K562 (cell line): ENCODE results near the gene XRN1. TPM values are rescaled to one million over a fixed set of nuclear protein-coding genes. Genes with fewer than 3 reads are reported as not detected.

ENCODE experiments used
- ATAC-seq: fragments of 200-7000 bp; cut with Tn5 transposase; 3 replicates; pipeline ENCODE4 v1.9.1; 2020; ENCODE audit warnings: moderate library complexity
- BruUV-seq: library from RNA; stranded (reverse); fragments of 400-500 nt; replicated peaks from 2 replicates; lab custom pipeline; 2021; lab: Mats Ljungman, UMichigan
- CTCF ChIA-PET: fragments of 300-600 bp; formaldehyde crosslinking; extraction: SDS; loops from one replicate; lab custom pipeline; 2021; ENCODE audit warnings: low intra/inter-chr PET ratio; lab: Yijun Ruan, JAX
- POLR2A ChIA-PET: fragments of 300-600, 350-650 bp; sonication (Branson Sonifier 250); formaldehyde crosslinking; extraction: SDS; loops from one replicate; lab custom pipeline; 2021; ENCODE audit warnings: antibody characterized with exemption, inconsistent platforms; lab: Yijun Ruan, JAX
- DNase-seq, 4 experiments: peaks; one replicate each; pipeline versions ENCODE4 v3.0.0 to v3.0.0-alpha.2; 2011 to 2018; ENCODE audit warnings: low spot score in 3 of 4, mixed read lengths in 3 of 4; ENCODE audit errors: extremely low read depth in 1 of 4
- FAIRE-seq: peaks from 2 replicates; lab custom pipeline; 2011; peaks lifted over from hg19 to GRCh38; lab: Jason Lieb, UNC
- H2AFZ ChIP-seq: 2 replicates; pipeline ENCODE4 v1.6.0; 2011; ENCODE audit warnings: low read depth, low read length, control low read depth, inconsistent platforms
- H3K27ac ChIP-seq: fragments of 200-600 bp; 3 replicates; pipeline ENCODE4 v1.8.0; 2011; ENCODE audit warnings: low read depth, mild to moderate bottlenecking, control low read depth, inconsistent platforms, low read length, moderate library complexity, mixed read lengths; ENCODE audit errors: extremely low read depth
- H3K27me3 ChIP-seq, 2 experiments: fragments of 300-600 bp in 1 of 2; 2 replicates in 1 of 2; 3 replicates in 1 of 2; pipeline versions ENCODE4 v1.6.0 to v1.8.0; 2011; ENCODE audit warnings: inconsistent platforms in 2 of 2, low read length in 2 of 2, mild to moderate bottlenecking in 1 of 2, mixed read lengths in 1 of 2, moderate library complexity in 1 of 2; ENCODE audit not compliant: control insufficient read depth in 2 of 2, insufficient read depth in 2 of 2
- H3K36me3 ChIP-seq: fragments of 300-600 bp; 3 replicates; pipeline ENCODE4 v1.8.0; 2011; ENCODE audit warnings: mild to moderate bottlenecking, low read length, inconsistent platforms; ENCODE audit not compliant: control insufficient read depth, insufficient read depth
- H3K4me1 ChIP-seq, 2 experiments: fragments of 200-600 bp in 1 of 2; replicated peaks in 1 of 2; 2 replicates in 1 of 2; 3 replicates in 1 of 2; pipeline versions ENCODE4 v1.5.1 to v1.8.0; 2011; ENCODE audit warnings: inconsistent platforms in 2 of 2, low read length in 2 of 2, mild to moderate bottlenecking in 1 of 2, mixed read lengths in 1 of 2, moderate library complexity in 1 of 2; ENCODE audit not compliant: control insufficient read depth in 2 of 2, insufficient read depth in 2 of 2
- H3K4me2 ChIP-seq: 2 replicates; pipeline ENCODE4 v1.6.1; 2011; ENCODE audit warnings: low read length, control low read depth, inconsistent platforms, mixed read lengths; ENCODE audit not compliant: insufficient read depth
- H3K4me3 ChIP-seq: fragments of 200-600 bp; sonication (generic), shearing (Covaris generic); 2 replicates; pipeline ENCODE4 v1.5.1; 2016; ENCODE audit warnings: control low read depth, inconsistent platforms
- H3K79me2 ChIP-seq: fragments of 200-600 bp; 3 replicates; pipeline ENCODE4 v1.8.0; 2011; ENCODE audit warnings: low read length, inconsistent platforms; ENCODE audit not compliant: control insufficient read depth, insufficient read depth
- H3K9ac ChIP-seq, 2 experiments: 2 replicates each; pipeline versions ENCODE4 v1.6.0 to v1.6.1; 2011; ENCODE audit warnings: low read depth in 2 of 2, low read length in 2 of 2, control low read depth in 1 of 2, inconsistent platforms in 1 of 2, mild to moderate bottlenecking in 1 of 2, mixed read lengths in 1 of 2; ENCODE audit not compliant: insufficient read depth in 1 of 2
- H3K9me1 ChIP-seq: one replicate; pipeline ENCODE4 v1.6.0; 2011; ENCODE audit warnings: inconsistent platforms, mild to moderate bottlenecking, low read length, moderate library complexity; ENCODE audit not compliant: control insufficient read depth, insufficient read depth
- H3K9me3 ChIP-seq: replicated peaks from 2 replicates; pipeline ENCODE4 v1.5.1; 2011; ENCODE audit warnings: low read depth, low read length, inconsistent platforms; ENCODE audit not compliant: control insufficient read depth, insufficient read depth
- H4K20me1 ChIP-seq: replicated peaks from 2 replicates; pipeline ENCODE4 v1.6.1; 2011; ENCODE audit warnings: low read length, inconsistent platforms, mixed read lengths; ENCODE audit not compliant: control insufficient read depth, insufficient read depth
- BRD9 ChIP-seq: fragments of 450-650 bp; IDR thresholded peaks from 2 replicates; pipeline ENCODE4 v1.6.1; 2018; ENCODE audit warnings: low read depth; ENCODE audit not compliant: partially characterized antibody
- DEAF1 ChIP-seq: fragments of 450-650 bp; formaldehyde crosslinking; IDR thresholded peaks from 2 replicates; pipeline ENCODE4 v1.4.0; 2020; ENCODE audit warnings: mild to moderate bottlenecking, moderate library complexity
- E4F1 ChIP-seq: fragments of 250-450 bp; sonication (Bioruptor Pico); IDR thresholded peaks from 2 replicates; pipeline ENCODE4 v1.5.0; 2021; ENCODE audit warnings: mild to moderate bottlenecking, borderline replicate concordance
- KAT8 ChIP-seq: fragments of 450-650 bp; IDR thresholded peaks from 2 replicates; pipeline ENCODE4 v1.6.1; 2016; ENCODE audit warnings: low read depth, mild to moderate bottlenecking
- SRSF3 ChIP-seq: fragments of 200-400 bp; formaldehyde crosslinking; IDR thresholded peaks from 2 replicates; pipeline ENCODE4 v1.6.1; 2016; ENCODE audit warnings: mild to moderate bottlenecking, low read length, moderate library complexity; ENCODE audit not compliant: insufficient read depth
- STAT6 ChIP-seq: sonication (generic); formaldehyde crosslinking; IDR thresholded peaks from 2 replicates; pipeline ENCODE4 v1.8.1; 2023; ENCODE audit warnings: mild to moderate bottlenecking, missing genetic modification reagents
- ZBTB11 ChIP-seq, 3 experiments: fragments of 200-800 bp in 1 of 3; fragments of 250-450 bp in 1 of 3; fragments of 450-650 bp in 1 of 3; sonication (Bioruptor Pico) in 1 of 3; sonication (Bioruptor generic) in 1 of 3; formaldehyde crosslinking in 1 of 3; IDR thresholded peaks; 2 replicates each; pipeline versions ENCODE4 v1.6.1 to v1.8.0; 2016 to 2022; ENCODE audit warnings: mild to moderate bottlenecking in 2 of 3, missing genetic modification characterization in 2 of 3, missing compliant biosample characterization in 1 of 3, moderate library complexity in 1 of 3
- WGBS: fragments of 100-300 bp; shearing (Covaris generic); methylation state at CpG from one replicate; pipeline ENCODE4 v1.1.6; 2016; ENCODE audit warnings: low coverage, mixed read lengths; ENCODE audit not compliant: insufficient coverage; ENCODE audit errors: missing lambda C conversion rate; 5-methylcytosine and 5-hydroxymethylcytosine counted together
- in situ Hi-C: fragments of 300-500 bp; cut with MboI; formaldehyde crosslinking; loops from 4 replicates; pipeline ENCODE4 v1.15.0; 2018; ENCODE audit warnings: inconsistent platforms, mixed read lengths
- intact Hi-C: fragments of 100-400 bp; cut with micrococcal nuclease; formaldehyde crosslinking; loops from 2 replicates; pipeline ENCODE4 v1.14.2; 2022
- polyA plus RNA-seq, 8 experiments: library from polyadenylated mRNA; depleted of rRNA in 4 of 8; stranded (reverse) in 5 of 8; unstranded in 3 of 8; fragments of >200 nt; fragmentation: Nextera tagmentation in 2 of 8; fragmentation: Illumina TruSeq in 1 of 8; extraction: Ambion mirVana in 2 of 8; extraction: Trizol in 1 of 8; gene quantifications; 2 replicates each; pipeline versions ENCODE4 v1.2.1 to v1.2.3, GENCODE V29; 2011 to 2014; ENCODE audit warnings: inconsistent platforms in 1 of 8, missing spikeins in 1 of 8
- total RNA-seq, 7 experiments: library from RNA; depleted of rRNA in 6 of 7; stranded (reverse); fragments of >200 nt in 6 of 7; fragmentation: Illumina TruSeq in 2 of 7; extraction: Trizol in 2 of 7; gene quantifications; 2 replicates each; pipeline versions ENCODE4 v1.2.1 to v1.2.3, GENCODE V29; 2011 to 2021; ENCODE audit warnings: low replicate concordance in 1 of 7

The XRN1 gene
- total and polyA plus RNA-seq, 9 of the 15 experiments (the other 6 are each of a cell fraction or from before 2014, with no cell fraction given) = 3.1 to 28.4 (median 17.2) TPM

- TF ChIP-seq DEAF1 = no peak
Measured at GRCh38 chr3:142459929-142460328, 12.1 kb upstream of the XRN1 start (continued).

- H3K4me3 ChIP-seq = no peak overlapping the region
- DNase-seq (no peak), ATAC-seq (no peak), FAIRE-seq (no peak)
- H4K20me1 ChIP-seq = no peaks in the 10 kb centered on the region
- ChIA-PET POLR2A (no interaction called here), CTCF (no interaction called here)
- no peak overlapping the region for H3K9ac ChIP-seq
- no peaks in the 10 kb centered on the region for H3K79me2 ChIP-seq
- H3K9me3 ChIP-seq = no peaks in the 10 kb centered on the region
- no peaks in the 10 kb centered on the region for H3K9me1 ChIP-seq
- no peaks in the 10 kb centered on the region for H3K27me3 ChIP-seq
- no TSS peak for BruUV-seq
- WGBS = 95% methylated on average over 3 of the region's 3 CpGs
- H3K4me1 ChIP-seq = no peaks in the 10 kb centered on the region
- H3K27ac ChIP-seq = no peak overlapping the region
- H3K36me3 ChIP-seq = peaks cover 58% of the 10 kb centered on the region; the same call in 2 of the 3 replicates
- H2AFZ ChIP-seq = no peak overlapping the region
- intact Hi-C loops = no loop called here
- in situ Hi-C loops = no loop called here
- H3K4me2 ChIP-seq = no peak overlapping the region
- TF ChIP-seq ZBTB11 (CRISPR knock-in tag; IDR thresholded peaks at IDR 0.05) (no peak), E4F1 (CRISPR knock-in tag) (no peak), STAT6 (CRISPR knock-in tag) (no peak), SRSF3 (no peak), BRD9 (no peak), KAT8 (no peak)
Measured at GRCh38 chr3:142459096-142459495, 11.3 kb upstream of the XRN1 start.
